H9 (cell line): ENCODE measurements around the gene ARPC5L. TPM values are rescaled to one million over a fixed set of nuclear protein-coding genes. Genes with fewer than 3 reads are reported as not detected.
"Not testable (repeated sequence)": the region's sequence is repeated elsewhere in the genome, so short reads cannot be mapped to it uniquely, and the experiment has no call there.

Experiments used
- DNase-seq: peaks from one replicate; pipeline ENCODE4 v3.0.0-alpha.2; 2017
- H2AFZ ChIP-seq: one replicate; pipeline ENCODE4 v1.6.1; 2013; ENCODE audit warnings: mild to moderate bottlenecking, low read length, control low read depth, moderate library complexity
- H2AK5ac ChIP-seq: 2 replicates; pipeline ENCODE4 v1.6.1; 2013; ENCODE audit warnings: low read length, control low read depth, mixed read lengths; ENCODE audit not compliant: insufficient read length
- H2BK120ac ChIP-seq: one replicate; pipeline ENCODE4 v1.6.1; 2013; ENCODE audit warnings: low read depth, mild to moderate bottlenecking, low read length, control low read depth, inconsistent platforms; ENCODE audit not compliant: poor library complexity, severe bottlenecking
- H2BK12ac ChIP-seq: 2 replicates; pipeline ENCODE4 v1.6.1; 2013; ENCODE audit warnings: low read length, control low read depth, mixed read lengths, low read depth; ENCODE audit not compliant: insufficient read length
- H2BK15ac ChIP-seq: 2 replicates; pipeline ENCODE4 v1.6.1; 2013; ENCODE audit warnings: low read depth, low read length, control low read depth
- H2BK20ac ChIP-seq: one replicate; pipeline ENCODE4 v1.6.1; 2013; ENCODE audit warnings: low read depth, mild to moderate bottlenecking, low read length, control low read depth, inconsistent platforms; ENCODE audit not compliant: poor library complexity, severe bottlenecking
- H2BK5ac ChIP-seq: 2 replicates; pipeline ENCODE4 v1.6.1; 2013; ENCODE audit warnings: low read length, control low read depth, mixed read lengths; ENCODE audit not compliant: insufficient read length
- H3K14ac ChIP-seq: 2 replicates; pipeline ENCODE4 v1.6.1; 2013; ENCODE audit warnings: low read length, control low read depth; ENCODE audit not compliant: insufficient read depth
- H3K18ac ChIP-seq: 2 replicates; pipeline ENCODE4 v1.6.1; 2013; ENCODE audit warnings: low read depth, mild to moderate bottlenecking, mixed read lengths, low read length, control low read depth; ENCODE audit not compliant: insufficient read length
- H3K23ac ChIP-seq: 2 replicates; pipeline ENCODE4 v1.6.1; 2013; ENCODE audit warnings: low read length, control low read depth, mixed read lengths, low read depth; ENCODE audit not compliant: insufficient read length
- H3K23me2 ChIP-seq: 2 replicates; pipeline ENCODE4 v1.6.1; 2013; ENCODE audit warnings: low read depth, mild to moderate bottlenecking, mixed read lengths, low read length, control low read depth; ENCODE audit not compliant: insufficient read length, poor library complexity, severe bottlenecking
- H3K27ac ChIP-seq: 2 replicates; pipeline ENCODE4 v1.5.1; 2013; ENCODE audit warnings: low read length, control low read depth, mixed read lengths, low read depth; ENCODE audit not compliant: insufficient read length
- H3K27me3 ChIP-seq: 2 replicates; pipeline ENCODE4 v1.6.1; 2013; ENCODE audit warnings: low read length, control low read depth, inconsistent platforms; ENCODE audit not compliant: insufficient read depth
- H3K4ac ChIP-seq: 2 replicates; pipeline ENCODE4 v1.6.1; 2013; ENCODE audit warnings: low read depth, mild to moderate bottlenecking, control low read depth, inconsistent platforms, low read length, moderate library complexity
- H3K4me1 ChIP-seq: 2 replicates; pipeline ENCODE4 v1.6.1; 2013; ENCODE audit warnings: low read length, control low read depth, inconsistent platforms; ENCODE audit not compliant: insufficient read depth
- H3K4me2 ChIP-seq: 2 replicates; pipeline ENCODE4 v1.6.1; 2013; ENCODE audit warnings: low read length, control low read depth, mixed read lengths; ENCODE audit not compliant: insufficient read length, insufficient read depth
- H3K56ac ChIP-seq: 2 replicates; pipeline ENCODE4 v1.6.1; 2013; ENCODE audit warnings: low read depth, mild to moderate bottlenecking, mixed read lengths, low read length, control low read depth; ENCODE audit not compliant: insufficient read length
- H3K79me1 ChIP-seq: 2 replicates; pipeline ENCODE4 v1.6.1; 2013; ENCODE audit warnings: low read depth, mild to moderate bottlenecking, moderate library complexity, low read length, control low read depth, inconsistent platforms; ENCODE audit not compliant: insufficient read depth, poor library complexity, severe bottlenecking
- H3K79me2 ChIP-seq: 2 replicates; pipeline ENCODE4 v1.6.1; 2013; ENCODE audit warnings: low read length, control low read depth, inconsistent platforms; ENCODE audit not compliant: insufficient read depth
- H3K9ac ChIP-seq: 2 replicates; pipeline ENCODE4 v1.6.1; 2013; ENCODE audit warnings: low read length, control low read depth, mixed read lengths; ENCODE audit not compliant: insufficient read length; ENCODE audit errors: extremely low read depth
- H3K9me3 ChIP-seq: one replicate; pipeline ENCODE4 v1.6.1; 2013; ENCODE audit warnings: low read depth, low read length, inconsistent platforms; ENCODE audit not compliant: control insufficient read depth
- H3T11ph ChIP-seq: one replicate; pipeline ENCODE4 v1.6.1; 2013; ENCODE audit warnings: mild to moderate bottlenecking, low read length, control low read depth, inconsistent platforms
- H4K20me1 ChIP-seq: one replicate; pipeline ENCODE4 v1.6.1; 2013; ENCODE audit not compliant: control insufficient read depth, insufficient read length, insufficient read depth
- H4K5ac ChIP-seq: 2 replicates; pipeline ENCODE4 v1.6.1; 2013; ENCODE audit warnings: low read depth, mild to moderate bottlenecking, mixed read lengths, low read length, control low read depth; ENCODE audit not compliant: insufficient read length
- H4K8ac ChIP-seq: replicated peaks from 2 replicates; pipeline ENCODE4 v1.6.1; 2013; ENCODE audit warnings: low read length, control low read depth, mixed read lengths, low read depth; ENCODE audit not compliant: insufficient read length
- H4K91ac ChIP-seq: 2 replicates; pipeline ENCODE4 v1.6.1; 2013; ENCODE audit warnings: low read depth, mild to moderate bottlenecking, moderate library complexity, mixed read lengths, low read length, control low read depth; ENCODE audit not compliant: insufficient read length
- H3K27ac Mint-ChIP-seq, 3 experiments: 2 replicates in 2 of 3; 3 replicates in 1 of 3; pipeline ENCODE4 v1.8.0; 2020 to 2021; ENCODE audit warnings: mixed read lengths in 3 of 3, mild to moderate bottlenecking in 1 of 3, moderate library complexity in 1 of 3
- H3K27me3 Mint-ChIP-seq: 2 replicates; pipeline ENCODE4 v1.8.0; 2021; ENCODE audit warnings: low read depth, mild to moderate bottlenecking, moderate library complexity, mixed read lengths
- H3K36me3 Mint-ChIP-seq, 3 experiments: 2 replicates in 2 of 3; 3 replicates in 1 of 3; pipeline ENCODE4 v1.8.0; 2020 to 2021; ENCODE audit warnings: low read depth in 3 of 3, mixed read lengths in 3 of 3; ENCODE audit not compliant: insufficient read depth in 1 of 3
- H3K4me1 Mint-ChIP-seq, 2 experiments: 2 replicates each; pipeline ENCODE4 v1.8.0; 2020; ENCODE audit warnings: mixed read lengths in 2 of 2
- H3K4me3 Mint-ChIP-seq, 2 experiments: 2 replicates in 1 of 2; 3 replicates in 1 of 2; pipeline ENCODE4 v1.8.0; 2020 to 2021; ENCODE audit warnings: mild to moderate bottlenecking in 2 of 2, mixed read lengths in 2 of 2, moderate library complexity in 1 of 2
- H3K9me3 Mint-ChIP-seq, 2 experiments: 2 replicates in 1 of 2; 3 replicates in 1 of 2; pipeline ENCODE4 v1.8.0; 2020; ENCODE audit warnings: mild to moderate bottlenecking in 2 of 2, mixed read lengths in 2 of 2, moderate library complexity in 1 of 2
- WGBS: extraction: QIAGEN DNeasy Blood & Tissue Kit; methylation state at CpG from one replicate; pipeline ENCODE4 v1.1.7; 2013; ENCODE audit warnings: missing lambda C conversion rate, low lambda C conversion rate, mixed read lengths; ENCODE audit not compliant: insufficient read length; ENCODE audit errors: extremely low coverage; 5-methylcytosine and 5-hydroxymethylcytosine counted together
- total RNA-seq: library from RNA; stranded (reverse); gene quantifications from 2 replicates; pipeline ENCODE4 v1.2.1, GENCODE V29; 2021
- TF ChIP-seq, protein P1 (sequence below): fragments of 200-600 bp; sonication (generic); conservative IDR thresholded peaks from 3 replicates; pipeline ENCODE4 v1.8.0; 2021; ENCODE audit warnings: antibody characterized with exemption, mild to moderate bottlenecking

The ARPC5L gene
- total RNA-seq, 1 experiment from 2014 or later = 67.7 TPM

DNA sequence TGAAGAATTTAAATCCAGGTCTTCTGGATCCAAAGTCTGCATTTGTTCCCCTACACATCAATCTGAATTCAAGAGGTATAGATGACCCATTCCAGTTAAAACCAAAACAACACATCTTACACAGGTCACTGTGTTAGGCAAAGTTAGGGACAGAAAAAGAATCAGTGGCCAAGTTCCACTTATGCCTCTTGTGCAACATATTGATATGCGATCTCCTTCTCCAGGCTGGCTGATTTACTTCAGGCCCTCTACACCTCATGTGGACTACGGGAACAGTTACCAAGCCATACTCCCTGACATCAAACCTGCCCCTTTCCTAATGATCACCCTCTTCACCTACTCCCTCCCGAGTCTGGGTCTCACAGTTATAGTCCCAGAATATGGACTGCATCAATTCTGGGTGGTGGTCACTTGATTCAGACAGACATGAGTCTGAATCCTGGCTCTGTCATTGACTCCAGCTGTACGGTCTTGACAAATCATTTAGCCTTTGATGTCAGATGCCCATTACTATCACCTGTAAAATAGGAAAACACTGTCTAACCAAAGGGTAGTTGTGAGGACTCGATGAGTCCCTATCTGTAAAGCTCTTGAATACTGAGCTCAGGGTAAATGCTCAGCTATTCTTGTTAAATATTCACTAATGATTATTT is 52.9 kb downstream of the ARPC5L start:
- H3K23ac ChIP-seq = no peak overlapping the region
- DNase-seq = no peak
- no peak overlapping the region for H2BK20ac ChIP-seq
- no peaks in the 10 kb centered on the region for H3K23me2 ChIP-seq
- no peak overlapping the region for H3K4me2 ChIP-seq
- no peak overlapping the region for H3K27ac Mint-ChIP-seq
- H3K27me3 ChIP-seq = no peaks in the 10 kb centered on the region
- no peaks in the 10 kb centered on the region for H3K27me3 Mint-ChIP-seq
- H3K9ac ChIP-seq = no peak overlapping the region
- H3K9me3 ChIP-seq = no peaks in the 10 kb centered on the region
- H4K5ac ChIP-seq = no peak overlapping the region
- H2BK120ac ChIP-seq = no peak overlapping the region
- no peak overlapping the region for H2BK12ac ChIP-seq
- no peak overlapping the region for H3T11ph ChIP-seq
- H3K18ac ChIP-seq = no peak overlapping the region
- H3K4ac ChIP-seq = no peak overlapping the region
- WGBS = no CpG with 5 or more reads among the region's 5 CpGs
- H3K4me3 Mint-ChIP-seq = no peak overlapping the region
- no peaks in the 10 kb centered on the region for H3K79me2 ChIP-seq
- H4K91ac ChIP-seq = no peak overlapping the region
- H3K36me3 Mint-ChIP-seq = peaks cover 0 to 20% (median 11%) of the 10 kb centered on the region in 3 experiments; a peak in 5 of 7 replicates
- no peaks in the 10 kb centered on the region for H3K4me1 ChIP-seq
- TF ChIP-seq, protein P1, sequence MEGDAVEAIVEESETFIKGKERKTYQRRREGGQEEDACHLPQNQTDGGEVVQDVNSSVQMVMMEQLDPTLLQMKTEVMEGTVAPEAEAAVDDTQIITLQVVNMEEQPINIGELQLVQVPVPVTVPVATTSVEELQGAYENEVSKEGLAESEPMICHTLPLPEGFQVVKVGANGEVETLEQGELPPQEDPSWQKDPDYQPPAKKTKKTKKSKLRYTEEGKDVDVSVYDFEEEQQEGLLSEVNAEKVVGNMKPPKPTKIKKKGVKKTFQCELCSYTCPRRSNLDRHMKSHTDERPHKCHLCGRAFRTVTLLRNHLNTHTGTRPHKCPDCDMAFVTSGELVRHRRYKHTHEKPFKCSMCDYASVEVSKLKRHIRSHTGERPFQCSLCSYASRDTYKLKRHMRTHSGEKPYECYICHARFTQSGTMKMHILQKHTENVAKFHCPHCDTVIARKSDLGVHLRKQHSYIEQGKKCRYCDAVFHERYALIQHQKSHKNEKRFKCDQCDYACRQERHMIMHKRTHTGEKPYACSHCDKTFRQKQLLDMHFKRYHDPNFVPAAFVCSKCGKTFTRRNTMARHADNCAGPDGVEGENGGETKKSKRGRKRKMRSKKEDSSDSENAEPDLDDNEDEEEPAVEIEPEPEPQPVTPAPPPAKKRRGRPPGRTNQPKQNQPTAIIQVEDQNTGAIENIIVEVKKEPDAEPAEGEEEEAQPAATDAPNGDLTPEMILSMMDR = no peak
- no peaks in the 10 kb centered on the region for H4K20me1 ChIP-seq
- no peaks in the 10 kb centered on the region for H3K4me1 Mint-ChIP-seq
- H3K27ac ChIP-seq = no peak overlapping the region
- no peak overlapping the region for H2BK15ac ChIP-seq
- H3K9me3 Mint-ChIP-seq = no peaks in the 10 kb centered on the region
- no peak overlapping the region for H3K56ac ChIP-seq
- no peak overlapping the region for H2AFZ ChIP-seq
- H3K14ac ChIP-seq = no peak overlapping the region
- no peak overlapping the region for H4K8ac ChIP-seq
- H2BK5ac ChIP-seq = no peak overlapping the region
- H3K79me1 ChIP-seq = no peaks in the 10 kb centered on the region
- H2AK5ac ChIP-seq = no peak overlapping the region

DNA sequence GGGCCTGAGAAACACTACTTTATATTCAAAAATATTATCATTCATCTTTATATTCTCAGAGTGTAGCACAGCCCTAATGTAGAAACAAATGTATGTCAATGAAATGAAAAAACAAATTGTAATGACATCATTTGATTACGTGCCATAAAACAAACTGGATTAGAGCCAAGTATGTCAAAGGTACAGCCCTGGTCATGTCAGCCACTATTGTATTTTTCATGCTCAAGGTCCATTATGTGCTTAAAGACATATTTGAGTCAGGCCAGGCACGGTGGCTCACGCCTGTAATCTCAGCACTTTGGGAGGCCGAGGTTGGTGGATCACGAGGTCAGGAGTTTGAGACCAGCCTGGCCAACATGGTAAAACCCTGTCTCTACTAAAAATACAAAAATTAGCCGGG is 58.5 kb downstream of the ARPC5L start:
- H3K27me3 ChIP-seq = not testable (repeated sequence)
- H3K36me3 Mint-ChIP-seq = peaks cover 0 to 30% (median 8%) of the 10 kb centered on the region in 3 experiments; a peak in 4 of 7 replicates

More for the DNA sequence above, 58.5 kb downstream of the ARPC5L start:
- H3K56ac ChIP-seq, H3K9me3 Mint-ChIP-seq, H2BK12ac ChIP-seq, H3K4ac ChIP-seq, H3K9me3 ChIP-seq, H4K8ac ChIP-seq, H3K27ac ChIP-seq, H3K4me1 ChIP-seq, H3K9ac ChIP-seq, H4K20me1 ChIP-seq, H4K5ac ChIP-seq, H3T11ph ChIP-seq, H2AFZ ChIP-seq, H4K91ac ChIP-seq, H2BK120ac ChIP-seq, H3K4me2 ChIP-seq, H3K79me2 ChIP-seq, H3K4me3 Mint-ChIP-seq, H3K79me1 ChIP-seq, H3K23me2 ChIP-seq, H3K4me1 Mint-ChIP-seq, H2BK5ac ChIP-seq, H3K27me3 Mint-ChIP-seq, H2AK5ac ChIP-seq, H3K14ac ChIP-seq, H2BK15ac ChIP-seq, H3K18ac ChIP-seq, H2BK20ac ChIP-seq, H3K27ac Mint-ChIP-seq, DNase-seq, H3K23ac ChIP-seq: not testable (repeated sequence)
- WGBS = no CpG with 5 or more reads among the region's 6 CpGs
